Right ventricle myocardium superior (tissue), 1 donor: ENCODE measurements around the gene PROK2. TPM values are rescaled to one million over a fixed set of nuclear protein-coding genes. Genes with fewer than 3 reads are reported as not detected.

Experiments used
- ATAC-seq: fragments of 200-7000 bp; cut with Tn5 transposase; one replicate; pipeline ENCODE4 v1.9.1; 2020; ENCODE audit warnings: mild to moderate bottlenecking; ENCODE audit not compliant: poor library complexity
- DNase-seq: peaks from one replicate; pipeline ENCODE4 v3.0.0-alpha.2; 2020
- intact Hi-C: fragments of 100-400 bp; cut with DNase I; formaldehyde crosslinking; loops from one replicate; pipeline ENCODE4 v1.11.2; 2022
- total RNA-seq: library from RNA; stranded (reverse); fragmentation: NEBNext Ultra II Directional; extraction: Animal tissue kit (Norgen Biotek cat#: 25700); gene quantifications from one replicate; pipeline ENCODE4 v1.2.1, GENCODE V29; 2021
- donor health status: DM: no; HTN: yes; CAD: no; lungs with severe emphysema.

Gene PROK2
- total RNA-seq, 1 donor from 2014 or later, result 0.54 TPM

DNA sequence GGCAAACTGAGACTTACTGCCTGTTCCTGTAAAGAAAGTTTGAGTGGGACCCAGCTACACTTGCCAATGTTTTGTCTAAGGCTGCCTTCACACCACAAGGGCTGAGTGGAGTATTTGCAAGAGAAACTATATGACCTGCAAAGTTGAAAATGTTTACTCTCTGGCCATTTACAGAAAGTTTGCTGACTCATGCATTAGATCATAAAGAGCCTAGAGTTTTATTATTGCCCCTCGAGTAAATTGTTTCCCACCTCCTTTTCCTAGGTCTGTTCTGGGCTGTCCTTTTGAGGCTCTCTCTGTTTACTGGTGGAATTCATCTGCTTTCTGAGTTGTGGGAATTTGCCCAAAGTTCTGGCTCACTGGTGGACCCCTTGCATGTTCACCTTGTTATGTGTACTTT, 6.7 kb upstream of the PROK2 start:
- no peak for DNase-seq
- no peak for ATAC-seq
- intact Hi-C loops, result no loop called here

DNA sequence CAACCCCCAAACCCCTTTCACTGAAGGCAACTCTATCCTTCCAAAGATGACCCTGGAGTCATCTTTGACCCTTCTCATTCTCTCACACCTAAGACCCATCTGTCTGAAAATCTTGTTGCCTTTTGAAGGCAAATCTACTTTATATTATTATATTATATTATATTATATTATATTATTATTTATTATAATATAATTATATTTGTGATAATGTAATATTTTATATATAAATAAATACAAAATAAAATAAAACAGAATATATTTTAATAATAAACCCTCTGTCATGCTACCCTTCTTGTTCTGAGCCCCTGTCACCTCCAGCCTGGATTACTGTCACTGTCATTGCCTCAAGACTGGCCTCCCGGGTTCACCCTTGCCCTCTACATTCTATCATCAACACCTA, 5.0 kb upstream of the PROK2 start:
- ATAC-seq (no peak), DNase-seq (no peak)
- intact Hi-C loops, result no loop called here

DNA sequence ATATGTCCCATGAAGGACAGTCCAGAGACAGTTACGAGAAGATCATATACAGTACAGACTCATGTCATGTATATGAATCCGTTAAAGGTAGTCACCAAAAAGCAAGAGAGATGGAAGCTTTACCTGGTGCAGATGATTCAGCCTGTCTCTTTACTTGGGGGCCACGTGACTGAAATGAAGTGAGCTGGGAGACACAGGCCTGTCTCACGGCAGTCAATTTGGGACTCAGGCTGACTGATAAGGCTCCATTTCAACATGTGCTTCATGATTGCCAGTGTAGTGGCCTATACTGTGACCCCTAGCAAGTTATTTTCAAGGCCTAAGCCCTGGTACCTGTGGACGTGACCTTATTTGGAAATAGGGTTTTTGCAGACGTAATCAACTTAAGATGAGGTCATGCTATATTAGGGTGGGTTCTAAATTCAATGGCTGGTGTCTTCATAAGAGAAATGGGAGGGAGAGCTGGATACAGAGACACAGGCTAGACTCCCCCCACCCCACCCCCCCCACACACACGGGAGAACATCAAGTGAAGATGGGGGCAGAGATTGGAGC, 3.0 kb upstream of the PROK2 start:
- intact Hi-C loops, result no loop called here
- ATAC-seq, result no peak
- no peak for DNase-seq

- ATAC-seq (no peak), DNase-seq (no peak)
- intact Hi-C loops, result no loop called here
These were observed 1.6 kb upstream of the PROK2 start for GRCh38 chr3:71786551-71786950.

GRCh38 chr3:71786217-71786549, 1.2 kb upstream of the PROK2 start:
- ATAC-seq, result no peak
- no peak for DNase-seq
- intact Hi-C loops, result no loop called here

GRCh38 chr3:71785532-71786216, 726 bp upstream of the PROK2 start:
- intact Hi-C loops, result no loop called here
- DNase-seq, result no peak
- ATAC-seq, result no peak

GRCh38 chr3:71784201-71784913, 591 bp downstream of the PROK2 start:
- DNase-seq (no peak), ATAC-seq (no peak)

GRCh38 chr3:71783152-71783551, 1.8 kb downstream of the PROK2 start:
- DNase-seq (no peak), ATAC-seq (no peak)
- intact Hi-C loops, result no loop called here

More at GRCh38 chr3:71784201-71784913, 591 bp downstream of the PROK2 start:
- intact Hi-C loops, result no loop called here

DNA sequence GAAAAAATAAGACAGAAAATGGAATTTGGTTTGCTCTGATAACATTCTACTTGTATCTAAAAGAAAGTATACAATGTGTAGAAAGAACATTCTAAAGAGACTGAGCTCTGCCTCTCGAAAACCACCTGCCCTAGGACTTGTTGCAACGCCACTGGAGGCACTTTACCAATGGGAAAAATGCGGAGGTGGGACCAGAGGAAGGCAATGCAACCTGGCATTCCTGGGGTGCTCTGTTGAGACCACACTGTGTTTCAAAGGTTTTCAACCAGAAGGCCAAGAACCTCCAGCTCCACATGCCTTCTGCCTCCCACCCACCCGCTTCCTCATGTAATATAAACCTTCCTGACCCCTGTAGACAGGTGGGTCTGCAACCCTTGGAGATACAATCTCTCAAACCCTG, 4.5 kb downstream of the PROK2 start:
- no peak for DNase-seq
- intact Hi-C loops, result no loop called here
- no peak for ATAC-seq

DNA sequence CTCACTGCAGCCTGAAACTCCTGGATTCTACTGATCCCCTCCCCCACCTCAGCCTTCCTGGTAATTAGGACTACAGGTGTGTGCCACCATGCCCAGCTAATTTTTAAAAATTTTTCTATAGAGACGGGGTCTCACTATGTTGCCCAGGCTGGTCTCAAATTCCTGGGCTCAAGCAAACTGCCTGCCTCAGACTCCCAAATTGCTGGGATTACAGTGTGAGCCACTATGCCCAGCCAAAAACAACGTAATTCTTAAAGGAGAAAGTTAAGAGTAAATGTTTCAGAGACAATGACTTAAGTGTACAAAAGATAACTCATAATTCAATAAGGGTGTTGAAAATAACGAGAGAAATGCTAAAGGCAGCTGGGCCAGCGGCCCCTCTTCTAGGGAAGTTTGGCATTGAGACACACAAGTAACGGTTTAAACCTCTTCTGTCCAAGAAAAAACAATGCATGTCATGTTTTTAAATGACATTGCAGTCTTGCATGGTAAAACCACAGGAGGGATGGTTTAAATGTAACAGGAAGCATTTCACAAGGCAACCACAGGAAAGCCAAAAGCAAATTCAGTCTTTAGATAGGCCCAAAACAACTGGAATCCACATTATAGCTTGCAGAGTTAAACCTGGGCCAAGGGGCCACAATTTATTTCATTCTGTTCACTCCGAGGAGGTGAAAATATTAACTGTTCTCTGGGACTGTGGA, 5.1 kb downstream of the PROK2 start:
- ATAC-seq (no peak), DNase-seq (no peak)
- intact Hi-C loops, result no loop called here

DNA sequence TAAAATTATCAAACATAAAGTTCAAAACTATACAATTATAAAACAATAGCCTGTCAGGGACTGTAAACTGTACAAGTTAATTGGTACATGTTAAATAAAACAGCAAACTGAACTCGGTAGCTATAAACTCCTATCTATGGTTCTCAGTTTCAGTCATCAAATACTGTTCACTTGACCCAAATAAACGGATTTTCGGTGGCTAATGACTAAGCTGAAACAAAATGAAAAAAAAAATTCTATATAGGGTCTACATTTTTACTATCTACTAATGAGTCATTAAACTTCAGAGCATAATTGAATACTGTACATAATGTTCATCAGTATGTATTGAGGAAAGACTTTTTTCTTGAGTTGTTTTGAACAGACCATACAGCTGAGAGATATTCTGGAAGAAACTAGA, 6.6 kb downstream of the PROK2 start:
- ATAC-seq (no peak), DNase-seq (no peak)
- intact Hi-C loops, result no loop called here

- ATAC-seq (no peak), DNase-seq (no peak)
- intact Hi-C loops, result no loop called here
These were observed 8.4 kb downstream of the PROK2 start for GRCh38 chr3:71776538-71776937.

DNA sequence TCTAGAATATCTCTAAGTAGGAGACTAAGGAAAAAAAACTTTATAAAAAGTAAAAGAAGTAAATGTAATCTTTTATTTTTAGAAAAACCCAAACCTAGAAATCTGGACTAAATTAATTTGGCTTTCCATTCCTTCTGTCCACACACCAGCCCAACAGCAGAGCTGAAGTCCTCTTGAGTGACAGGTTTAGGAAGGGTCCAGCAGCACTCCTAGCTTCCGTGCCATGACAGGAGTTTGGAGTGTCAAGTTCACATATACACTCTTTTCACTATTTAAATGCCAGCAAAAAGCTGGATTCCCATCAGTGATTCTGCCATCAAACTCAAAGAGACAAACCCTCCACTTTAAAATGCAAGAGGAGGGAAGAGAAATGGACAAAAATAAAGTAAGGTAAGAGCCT, 13.1 kb downstream of the PROK2 start:
- intact Hi-C loops, result no loop called here
- ATAC-seq, result no peak

DNA sequence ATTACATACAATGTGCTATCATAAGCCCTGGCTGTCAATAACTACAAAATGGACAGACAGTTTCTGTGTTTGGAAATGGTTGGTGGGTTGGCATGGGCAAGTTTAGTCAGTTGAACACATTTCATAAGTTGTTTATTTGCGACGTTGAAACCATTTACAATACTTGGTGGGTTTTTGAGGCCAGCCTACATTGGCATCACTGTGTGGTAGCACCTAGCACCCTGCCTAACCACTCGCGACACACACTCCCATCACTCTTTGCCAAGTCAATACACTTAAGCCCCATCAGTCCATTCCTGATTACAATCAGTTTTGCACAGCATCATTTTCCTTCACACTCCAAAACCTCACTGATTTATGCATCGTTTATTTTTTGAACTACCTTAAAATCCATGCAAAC, 13.8 kb downstream of the PROK2 start:
- intact Hi-C loops, result no loop called here
- DNase-seq, result no peak
- ATAC-seq, result no peak

More for the DNA sequence above, 13.1 kb downstream of the PROK2 start:
- no peak for DNase-seq

- ATAC-seq, result no peak
- intact Hi-C loops, result no loop called here
- DNase-seq, result no peak
These were observed 21.5 kb downstream of the PROK2 start for GRCh38 chr3:71763426-71763825.

- ATAC-seq, result no peak
- intact Hi-C loops, result no loop called here
- DNase-seq, result no peak
These were observed 24.8 kb downstream of the PROK2 start for GRCh38 chr3:71760140-71760539.

GRCh38 chr3:71759401-71759800, 25.5 kb downstream of the PROK2 start:
- no peak for DNase-seq
- intact Hi-C loops, result no loop called here
- ATAC-seq, result no peak

DNA sequence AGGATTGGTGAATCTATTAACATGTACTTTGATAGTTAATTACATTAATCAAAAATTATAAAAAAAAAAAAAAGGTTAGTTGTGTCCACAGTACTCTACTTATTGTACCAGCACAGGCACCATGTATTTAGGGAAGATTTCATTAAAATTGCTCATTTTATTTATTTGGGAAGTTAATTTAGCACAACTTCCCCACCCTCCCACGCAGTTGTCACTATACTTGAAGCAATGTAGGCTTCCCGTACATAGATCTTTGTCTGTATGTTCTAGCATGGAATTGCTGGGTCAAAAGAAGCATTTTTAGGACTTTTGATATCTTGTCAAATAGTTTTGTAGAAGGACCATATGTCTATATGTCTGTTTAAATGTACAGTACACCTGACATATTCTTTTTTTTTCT, 26.9 kb downstream of the PROK2 start:
- intact Hi-C loops, result no loop called here
- DNase-seq (no peak), ATAC-seq (no peak)

GRCh38 chr3:71754610-71755253, 30.2 kb downstream of the PROK2 start:
- DNase-seq, result no peak
- intact Hi-C loops, result no loop called here
- no peak for ATAC-seq
